H1 (cell line): Measurements from ENCODE around the gene MRPL54. TPM values are rescaled to one million over a fixed set of nuclear protein-coding genes. Genes with fewer than 3 reads are reported as not detected.

Experiments
- CTCF ChIA-PET: fragments of 300-600 bp; sonication (Branson Sonifier 250); formaldehyde crosslinking; loops from one replicate; lab custom pipeline; 2021; ENCODE audit not compliant: partially characterized antibody; lab: Charles Lee
- POLR2A ChIA-PET: fragments of 300-600 bp; sonication (Branson Sonifier 250); formaldehyde crosslinking; loops from one replicate; lab custom pipeline; 2021; ENCODE audit warnings: inconsistent platforms; ENCODE audit not compliant: partially characterized antibody; lab: Charles Lee
- DNase-seq, 2 experiments: peaks; one replicate each; pipeline versions ENCODE4 v3.0.0 to v3.0.0-alpha.2; 2010 to 2022; ENCODE audit warnings: low spot score in 2 of 2, low read depth in 1 of 2, mixed read lengths in 1 of 2
- FAIRE-seq: peaks from 2 replicates; lab custom pipeline; 2011; peaks lifted over from hg19 to GRCh38; lab: Jason Lieb, UNC
- H2AFZ ChIP-seq: 2 replicates; pipeline ENCODE4 v1.8.1; 2012; ENCODE audit warnings: low read length, inconsistent platforms
- H2AK5ac ChIP-seq: 2 replicates; pipeline ENCODE4 v1.6.1; 2013; ENCODE audit warnings: low read depth, low read length
- H2BK120ac ChIP-seq: replicated peaks from 2 replicates; pipeline ENCODE3; 2013; ENCODE audit warnings: low read depth, low read length, inconsistent platforms
- H2BK12ac ChIP-seq: 2 replicates; pipeline ENCODE4 v1.6.1; 2013; ENCODE audit warnings: low read depth, low read length
- H2BK15ac ChIP-seq: 2 replicates; pipeline ENCODE4 v1.6.1; 2013; ENCODE audit warnings: low read length
- H2BK20ac ChIP-seq: 2 replicates; pipeline ENCODE4 v1.6.1; 2013; ENCODE audit warnings: low read length
- H2BK5ac ChIP-seq: 2 replicates; pipeline ENCODE4 v1.6.1; 2013; ENCODE audit warnings: low read depth, low read length
- H3K14ac ChIP-seq: 2 replicates; pipeline ENCODE4 v1.6.1; 2013; ENCODE audit warnings: inconsistent platforms; ENCODE audit not compliant: insufficient read length
- H3K18ac ChIP-seq: 2 replicates; pipeline ENCODE4 v1.6.1; 2013; ENCODE audit warnings: low read length; ENCODE audit errors: extremely low read depth
- H3K23ac ChIP-seq: 2 replicates; pipeline ENCODE4 v1.6.1; 2013; ENCODE audit warnings: inconsistent platforms; ENCODE audit not compliant: insufficient read length
- H3K23me2 ChIP-seq: 2 replicates; pipeline ENCODE4 v1.6.1; 2013; ENCODE audit warnings: low read depth, low read length
- H3K27ac ChIP-seq: 2 replicates; pipeline ENCODE4 v1.6.1; 2011; ENCODE audit warnings: low read depth, low read length, inconsistent platforms
- H3K27me3 ChIP-seq, 4 experiments: replicated peaks in 1 of 4; 1 replicate in 1 of 4; 2 replicates in 3 of 4; pipeline versions ENCODE4 v1.6.1 to v1.8.1; 2011 to 2013; ENCODE audit warnings: low read length in 3 of 4, mild to moderate bottlenecking in 3 of 4, inconsistent platforms in 2 of 4, mixed read lengths in 2 of 4, moderate library complexity in 1 of 4; ENCODE audit not compliant: control insufficient read depth in 3 of 4, insufficient read depth in 3 of 4; ENCODE audit errors: extremely low read depth in 1 of 4
- H3K36me3 ChIP-seq, 4 experiments: 2 replicates each; pipeline versions ENCODE4 v1.6.1 to v1.8.1; 2011 to 2013; ENCODE audit warnings: mild to moderate bottlenecking in 4 of 4, low read length in 3 of 4, moderate library complexity in 2 of 4, control low read depth in 1 of 4, inconsistent platforms in 1 of 4; ENCODE audit not compliant: insufficient read depth in 4 of 4, control insufficient read depth in 2 of 4
- H3K4ac ChIP-seq: replicated peaks from 2 replicates; pipeline ENCODE3; 2013; ENCODE audit warnings: low read length, low read depth, mixed read lengths, inconsistent platforms; ENCODE audit not compliant: insufficient read length
- H3K4me1 ChIP-seq, 4 experiments: replicated peaks in 1 of 4; 1 replicate in 1 of 4; 2 replicates in 3 of 4; pipeline versions ENCODE4 v1.6.1 to v1.8.1; 2011 to 2013; ENCODE audit warnings: low read length in 3 of 4, inconsistent platforms in 2 of 4, mixed read lengths in 1 of 4; ENCODE audit not compliant: insufficient read depth in 4 of 4, control insufficient read depth in 3 of 4
- H3K4me2 ChIP-seq, 2 experiments: 2 replicates each; pipeline versions ENCODE4 v1.6.1 to v1.8.1; 2011 to 2013; ENCODE audit warnings: low read depth in 2 of 2, low read length in 2 of 2, control low read depth in 1 of 2, inconsistent platforms in 1 of 2, mild to moderate bottlenecking in 1 of 2; ENCODE audit not compliant: insufficient read depth in 1 of 2
- H3K4me3 ChIP-seq, 4 experiments: fragments of 200-600, 300-600 bp in 1 of 4; sonication (generic), shearing (Covaris generic), sonication (Bioruptor Twin) in 1 of 4; 2 replicates each; pipeline versions ENCODE4 v1.5.1 to v1.8.1; 2011 to 2016; ENCODE audit warnings: low read length in 4 of 4, low read depth in 3 of 4, control low read depth in 2 of 4, inconsistent platforms in 2 of 4, mild to moderate bottlenecking in 2 of 4, mixed read lengths in 1 of 4, moderate library complexity in 1 of 4; ENCODE audit not compliant: insufficient read depth in 2 of 4; ENCODE audit errors: extremely low read depth in 1 of 4
- H3K56ac ChIP-seq: replicated peaks from 2 replicates; pipeline ENCODE3; 2013; ENCODE audit warnings: low read depth, mild to moderate bottlenecking, mixed read lengths, low read length, inconsistent platforms; ENCODE audit not compliant: insufficient read length
- H3K79me1 ChIP-seq: 2 replicates; pipeline ENCODE4 v1.6.1; 2013; ENCODE audit warnings: low read depth, low read length, control low read depth
- H3K79me2 ChIP-seq, 2 experiments: 2 replicates each; pipeline versions ENCODE4 v1.6.1 to v1.8.1; 2012 to 2013; ENCODE audit warnings: low read length in 2 of 2, mild to moderate bottlenecking in 2 of 2, inconsistent platforms in 1 of 2; ENCODE audit not compliant: insufficient read depth in 2 of 2, control insufficient read depth in 1 of 2
- H3K9ac ChIP-seq, 4 experiments: replicated peaks in 1 of 4; 1 replicate in 1 of 4; 2 replicates in 3 of 4; pipeline versions ENCODE4 v1.6.1 to v1.8.1; 2011 to 2013; ENCODE audit warnings: low read depth in 3 of 4, low read length in 3 of 4, control low read depth in 2 of 4, mild to moderate bottlenecking in 2 of 4, moderate library complexity in 2 of 4, inconsistent platforms in 1 of 4; ENCODE audit errors: extremely low read depth in 1 of 4
- H3K9me3 ChIP-seq, 2 experiments: 2 replicates each; pipeline versions ENCODE4 v1.6.1 to v1.8.1; 2012 to 2013; ENCODE audit warnings: mild to moderate bottlenecking in 2 of 2, moderate library complexity in 2 of 2, control low read depth in 1 of 2, inconsistent platforms in 1 of 2, low read depth in 1 of 2, low read length in 1 of 2, mixed read lengths in 1 of 2; ENCODE audit not compliant: insufficient read depth in 2 of 2
- H4K20me1 ChIP-seq, 2 experiments: replicated peaks in 1 of 2; 2 replicates each; pipeline versions ENCODE3 to v1.8.1; 2011 to 2013; ENCODE audit warnings: inconsistent platforms in 2 of 2, low read length in 2 of 2, mild to moderate bottlenecking in 1 of 2; ENCODE audit not compliant: insufficient read depth in 2 of 2, control insufficient read depth in 1 of 2
- H4K5ac ChIP-seq: 2 replicates; pipeline ENCODE4 v1.6.1; 2013; ENCODE audit warnings: low read length, low read depth, mixed read lengths, inconsistent platforms; ENCODE audit not compliant: insufficient read length
- H4K8ac ChIP-seq: 2 replicates; pipeline ENCODE4 v1.8.0; 2013; ENCODE audit warnings: mild to moderate bottlenecking, moderate library complexity, low read length, inconsistent platforms; ENCODE audit not compliant: insufficient read depth; ENCODE audit errors: extremely low read depth
- H4K91ac ChIP-seq: replicated peaks from 2 replicates; pipeline ENCODE3; 2013; ENCODE audit warnings: low read length, mixed read lengths, inconsistent platforms; ENCODE audit not compliant: insufficient read length
- EGR1 ChIP-seq: IDR thresholded peaks from 2 replicates; pipeline ENCODE4 v1.6.1; 2011; ENCODE audit warnings: low read depth, low read length, borderline replicate concordance
- GABPA ChIP-seq: IDR thresholded peaks from 2 replicates; pipeline ENCODE4 v1.6.1; 2011; ENCODE audit warnings: mild to moderate bottlenecking, low read length, moderate library complexity, borderline replicate concordance; ENCODE audit not compliant: insufficient read depth
- JUN ChIP-seq: IDR thresholded peaks from 2 replicates; pipeline ENCODE4 v1.6.1; 2011; ENCODE audit warnings: low read depth, mild to moderate bottlenecking, improper control_type of control experiment, low read length
- JUND ChIP-seq: IDR thresholded peaks from 2 replicates; pipeline ENCODE4 v1.6.1; 2011; ENCODE audit warnings: mild to moderate bottlenecking, improper control_type of control experiment, low read length
- RAD21 ChIP-seq, 2 experiments: IDR thresholded peaks in 1 of 2; conservative IDR thresholded peaks in 1 of 2; 2 replicates each; pipeline ENCODE4 v1.6.1; 2011; ENCODE audit warnings: low read depth in 2 of 2, low read length in 2 of 2, improper control_type of control experiment in 1 of 2, inconsistent platforms in 1 of 2, mild to moderate bottlenecking in 1 of 2, moderate library complexity in 1 of 2
- RNF2 ChIP-seq: fragments of 200-900, 300-1000 bp; sonication (generic); IDR thresholded peaks from 2 replicates; pipeline ENCODE4 v1.7.1; 2016; ENCODE audit warnings: borderline replicate concordance, low read depth, mild to moderate bottlenecking, antibody characterized with exemption, low read length; ENCODE audit not compliant: poor library complexity, severe bottlenecking; ENCODE audit errors: missing control alignments
- SAP30 ChIP-seq: fragments of 300-600 bp; sonication (generic); IDR thresholded peaks from 2 replicates; pipeline ENCODE4 v1.7.1; 2012; ENCODE audit warnings: low read length, moderate library complexity, mild to moderate bottlenecking, inconsistent platforms; ENCODE audit not compliant: insufficient read depth, insufficient replicate concordance
- SP4 ChIP-seq: IDR thresholded peaks from 2 replicates; pipeline ENCODE4 v1.6.1; 2012; ENCODE audit warnings: low read length, inconsistent platforms
- TAF1 ChIP-seq: IDR thresholded peaks from 2 replicates; pipeline ENCODE4 v1.6.1; 2011; ENCODE audit warnings: mild to moderate bottlenecking, low read depth, low read length
- TBP ChIP-seq: IDR thresholded peaks from 2 replicates; pipeline ENCODE4 v1.6.1; 2011; ENCODE audit warnings: low read depth, low read length, improper control_type of control experiment
- TCF12 ChIP-seq: IDR thresholded peaks from 2 replicates; pipeline ENCODE4 v1.6.1; 2011; ENCODE audit warnings: low read depth, mild to moderate bottlenecking, low read length
- ZNF274 ChIP-seq: IDR thresholded peaks from 2 replicates; pipeline ENCODE4 v1.7.0; 2012; ENCODE audit warnings: low read length, borderline replicate concordance; ENCODE audit errors: extremely low read depth
- WGBS, 2 experiments: shearing (Covaris generic) in 1 of 2; methylation state at CpG; one replicate each; pipeline versions ENCODE4 v1.1.6 to v1.1.7; 2013 to 2015; ENCODE audit warnings: low lambda C conversion rate in 2 of 2, mixed read lengths in 2 of 2, inconsistent platforms in 1 of 2, low coverage in 1 of 2, missing lambda C conversion rate in 1 of 2; ENCODE audit not compliant: insufficient replicate concordance in 2 of 2, insufficient coverage in 1 of 2, insufficient read length in 1 of 2; ENCODE audit errors: extremely low coverage in 1 of 2, missing lambda C conversion rate in 1 of 2; 5-methylcytosine and 5-hydroxymethylcytosine counted together
- polyA plus RNA-seq, 7 experiments: library from polyadenylated mRNA; depleted of rRNA in 3 of 7; stranded (reverse) in 5 of 7; unstranded in 2 of 7; fragments of >200 nt in 5 of 7; fragments of 200-250 nt in 2 of 7; gene quantifications; 1 replicate in 5 of 7; 2 replicates in 1 of 7; 4 replicates in 1 of 7; pipeline versions ENCODE4 v1.2.1 to v1.2.3, GENCODE V29; 2011 to 2013; ENCODE audit warnings: missing spikeins in 2 of 7, mixed read lengths in 2 of 7
- total RNA-seq: library from RNA; stranded (reverse); fragmentation: NEBNext Ultra II Directional; extraction: Animal tissue kit (Norgen Biotek cat#: 25700); gene quantifications from 2 replicates; pipeline ENCODE4 v1.2.1, GENCODE V29; 2021
- TF ChIP-seq, protein P1 (sequence below): IDR thresholded peaks from 2 replicates; pipeline ENCODE4 v1.6.1; 2011; ENCODE audit warnings: low read depth, mild to moderate bottlenecking, low read length; ENCODE audit not compliant: insufficient read depth

Gene MRPL54
- total and polyA plus RNA-seq, 2 of the 8 experiments (the other 6 are each of a cell fraction or from before 2014, with no cell fraction given) = 63.8 to 72.8 TPM

- peaks cover 0 to 8% (median 3%) of the 10 kb centered on the region in 4 experiments; a peak in 6 of 8 replicates for H3K36me3 ChIP-seq
- no peak overlapping the region for H2BK20ac ChIP-seq
- no peaks in the 10 kb centered on the region for H3K9me3 ChIP-seq
- H3K4me1 ChIP-seq = no peaks in the 10 kb centered on the region
- no peak overlapping the region for H3K56ac ChIP-seq
- peaks cover 0 to 11% of the 10 kb centered on the region in 2 experiments for H4K20me1 ChIP-seq
- H3K9ac ChIP-seq = no peak overlapping the region
- 97% methylated on average over 10 of the region's 12 CpGs; no CpG with 5 or more reads in 1 of the 2 experiments for WGBS, 2 experiments
- no peak overlapping the region for H2AFZ ChIP-seq
- H3K18ac ChIP-seq = no peak overlapping the region
- no peak overlapping the region for H2BK5ac ChIP-seq
- peaks cover 5% of the 10 kb centered on the region for H3K23me2 ChIP-seq
- H3K79me2 ChIP-seq = peaks cover 0 to 7% of the 10 kb centered on the region in 2 experiments; a peak in 1 of 4 replicates
- H2BK12ac ChIP-seq = no peak overlapping the region
- no peak overlapping the region for H3K4ac ChIP-seq
- H2BK15ac ChIP-seq = no peak overlapping the region
- FAIRE-seq (no peak), DNase-seq (no peak)
- no peak overlapping the region for H4K91ac ChIP-seq
- CTCF ChIA-PET = no interaction called here
- POLR2A ChIA-PET = interaction anchor here (0.7 kb wide), 1 partner anchor 860 kb away, joined by 3 read pairs; no protein-coding TSS in a partner anchor
- no peak overlapping the region for H3K4me3 ChIP-seq
- H3K27ac ChIP-seq = no peak overlapping the region
- H3K27me3 ChIP-seq = no peaks in the 10 kb centered on the region
- H4K5ac ChIP-seq = no peak overlapping the region
- H2BK120ac ChIP-seq = no peak overlapping the region
- peaks cover 3% of the 10 kb centered on the region; the same call in 1 of the 2 replicates for H3K79me1 ChIP-seq
- no peak overlapping the region for H3K4me2 ChIP-seq
- no peak overlapping the region for H3K23ac ChIP-seq
- H2AK5ac ChIP-seq = no peak overlapping the region
- peak overlapping the region; percentile 79; the same call in 1 of the 2 replicates for H4K8ac ChIP-seq
- H3K14ac ChIP-seq = no peak overlapping the region
- TF ChIP-seq ZNF274 (no peak), RNF2 (no peak), GABPA (no peak), EGR1 (no peak), TAF1 (no peak), RAD21 (IDR thresholded peaks at IDR 0.05 in 1 of 2, conservative IDR thresholded peaks at IDR 0.05 in 1 of 2; ENCODE audit: low read depth in 2 of 2, low read length in 2 of 2) (no peak), SP4 (no peak), JUND (no peak), TCF12 (no peak), SAP30 (no peak), JUN (no peak), TBP (no peak)
- TF ChIP-seq, protein P1, sequence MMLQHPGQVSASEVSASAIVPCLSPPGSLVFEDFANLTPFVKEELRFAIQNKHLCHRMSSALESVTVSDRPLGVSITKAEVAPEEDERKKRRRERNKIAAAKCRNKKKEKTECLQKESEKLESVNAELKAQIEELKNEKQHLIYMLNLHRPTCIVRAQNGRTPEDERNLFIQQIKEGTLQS = no peak
These were observed 2.6 kb downstream of the MRPL54 start for GRCh38 chr19:3765121-3765520.
